ENCODE results near the gene CLTCL1.

CLTCL1 gene

GRCh38 chr22:19149047-19149883 lies 142.3 kb downstream of the CLTCL1 start:
- DNase-seq: no peak

GRCh38 chr22:19148417-19149046 lies 143.0 kb downstream of the CLTCL1 start:
- DNase-seq: no peak

GRCh38 chr22:19147195-19147780 lies 144.2 kb downstream of the CLTCL1 start:
- no peak for DNase-seq

- DNase-seq: no peak
Measured at GRCh38 chr22:19146215-19146968, 145.1 kb downstream of the CLTCL1 start.

- DNase-seq: peak; percentile 71
Measured at GRCh38 chr22:19143967-19144400, 147.5 kb downstream of the CLTCL1 start.

- DNase-seq: no peak
Measured at GRCh38 chr22:19143212-19143611, 148.3 kb downstream of the CLTCL1 start.

- DNase-seq: no peak
Measured at GRCh38 chr22:19142394-19142793, 149.1 kb downstream of the CLTCL1 start.

GRCh38 chr22:19139974-19140373 lies 151.5 kb downstream of the CLTCL1 start:
- no peak for DNase-seq

GRCh38 chr22:19139001-19139356 lies 152.5 kb downstream of the CLTCL1 start:
- DNase-seq: no peak

- no peak for DNase-seq
Measured at GRCh38 chr22:19138217-19139000, 153.1 kb downstream of the CLTCL1 start.

- DNase-seq: no peak
Measured at GRCh38 chr22:19137384-19138216, 153.9 kb downstream of the CLTCL1 start.

GRCh38 chr22:19136915-19137314 lies 154.6 kb downstream of the CLTCL1 start:
- DNase-seq: no peak

- no peak for DNase-seq
Measured at GRCh38 chr22:19134874-19135273, 156.6 kb downstream of the CLTCL1 start.

- no peak for DNase-seq
Measured at GRCh38 chr22:19134176-19134831, 157.2 kb downstream of the CLTCL1 start.

GRCh38 chr22:19133561-19133960 lies 158.0 kb downstream of the CLTCL1 start:
- no peak for DNase-seq

GRCh38 chr22:19132693-19133400 lies 158.7 kb downstream of the CLTCL1 start:
- DNase-seq: no peak

- no peak for DNase-seq
Measured at GRCh38 chr22:19132153-19132552, 159.4 kb downstream of the CLTCL1 start.

GRCh38 chr22:19131685-19132015 lies 159.9 kb downstream of the CLTCL1 start:
- no peak for DNase-seq

- no peak for DNase-seq
Measured at GRCh38 chr22:19130959-19131684, 160.4 kb downstream of the CLTCL1 start, which contains the start of gene TSSK2. TSSK2 (plus strand) TSS chr22:19131308; CDS start chr22:19131400, 92 bp downstream.

GRCh38 chr22:19129871-19130270 lies 161.6 kb downstream of the CLTCL1 start:
- DNase-seq: no peak

Data from activated CD8-positive, alpha-beta memory T cell treated with anti-CD3 and anti-CD28 coated beads, Interleukin-2, amount 50 U/mL, for 48 hours (primary cell).